ENCODE data around the gene MACROD2. TPM values are rescaled to one million over a fixed set of nuclear protein-coding genes. Genes with fewer than 3 reads are reported as not detected.

The MACROD2 gene
- total RNA-seq, 4 donors from 2014 or later, result 2.1 to 28.1 (median 12.6) TPM

DNA sequence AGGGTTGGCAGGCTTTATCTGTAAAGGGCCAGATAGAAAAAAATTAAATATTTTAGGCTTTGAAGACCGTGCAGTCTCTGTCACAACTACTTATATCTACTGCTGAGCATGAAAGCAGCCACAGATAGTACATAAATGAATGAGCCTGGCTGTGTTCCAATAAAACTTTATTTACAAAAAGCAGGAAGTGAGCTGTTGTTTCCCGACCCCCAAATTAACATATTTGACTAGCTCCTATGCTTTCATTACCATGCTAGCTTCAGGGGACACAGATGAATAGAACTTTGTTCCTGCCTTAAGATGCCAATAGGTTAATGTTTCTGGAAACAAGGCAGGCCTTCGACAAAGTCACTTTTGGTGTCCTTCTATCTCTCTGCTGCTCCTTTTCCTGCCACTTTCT lies 1400.1 kb downstream of the MACROD2 start:
- no peaks in the 10 kb centered on the region for H3K9me3 ChIP-seq
- H3K27me3 ChIP-seq, result no peaks in the 10 kb centered on the region
- no peak for TF ChIP-seq POLR2A (IDR thresholded peaks at IDR 0.05)
- TF ChIP-seq, protein P1, sequence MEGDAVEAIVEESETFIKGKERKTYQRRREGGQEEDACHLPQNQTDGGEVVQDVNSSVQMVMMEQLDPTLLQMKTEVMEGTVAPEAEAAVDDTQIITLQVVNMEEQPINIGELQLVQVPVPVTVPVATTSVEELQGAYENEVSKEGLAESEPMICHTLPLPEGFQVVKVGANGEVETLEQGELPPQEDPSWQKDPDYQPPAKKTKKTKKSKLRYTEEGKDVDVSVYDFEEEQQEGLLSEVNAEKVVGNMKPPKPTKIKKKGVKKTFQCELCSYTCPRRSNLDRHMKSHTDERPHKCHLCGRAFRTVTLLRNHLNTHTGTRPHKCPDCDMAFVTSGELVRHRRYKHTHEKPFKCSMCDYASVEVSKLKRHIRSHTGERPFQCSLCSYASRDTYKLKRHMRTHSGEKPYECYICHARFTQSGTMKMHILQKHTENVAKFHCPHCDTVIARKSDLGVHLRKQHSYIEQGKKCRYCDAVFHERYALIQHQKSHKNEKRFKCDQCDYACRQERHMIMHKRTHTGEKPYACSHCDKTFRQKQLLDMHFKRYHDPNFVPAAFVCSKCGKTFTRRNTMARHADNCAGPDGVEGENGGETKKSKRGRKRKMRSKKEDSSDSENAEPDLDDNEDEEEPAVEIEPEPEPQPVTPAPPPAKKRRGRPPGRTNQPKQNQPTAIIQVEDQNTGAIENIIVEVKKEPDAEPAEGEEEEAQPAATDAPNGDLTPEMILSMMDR (IDR thresholded peaks at IDR 0.05), result no peak
- no peaks in the 10 kb centered on the region for H3K4me1 ChIP-seq
- H3K36me3 ChIP-seq, result no peaks in the 10 kb centered on the region
- intact Hi-C loops (cut with DNase I; ENCODE audit: low total_unique reads), result no loop called here
- no peak overlapping the region for H3K4me3 ChIP-seq
- DNase-seq, result no peak
- H3K27ac ChIP-seq, result no peak overlapping the region

DNA sequence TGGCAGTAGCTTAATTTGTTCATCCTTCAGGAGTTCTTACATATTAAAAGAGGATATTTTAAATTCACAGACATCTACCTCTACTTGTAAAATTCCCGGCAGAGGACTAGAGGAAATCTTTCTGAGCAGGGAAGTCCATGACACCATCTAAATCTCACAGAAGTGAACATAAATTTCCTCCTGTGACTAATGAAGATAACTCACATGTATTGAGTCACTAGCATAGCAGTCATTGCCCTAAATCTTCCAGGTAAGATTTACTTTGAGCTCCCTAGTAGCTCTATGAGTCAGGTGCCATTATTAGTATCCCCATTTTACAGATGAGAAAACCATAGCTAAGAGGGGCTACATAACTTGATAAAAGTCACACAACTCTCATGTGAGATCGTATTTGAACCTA lies 1400.7 kb downstream of the MACROD2 start:
- Histone ChIP-seq H3K9me3 (no peaks in the 10 kb centered on the region), H3K4me3 (no peak overlapping the region), H3K36me3 (no peaks in the 10 kb centered on the region), H3K4me1 (no peaks in the 10 kb centered on the region), H3K27me3 (no peaks in the 10 kb centered on the region), H3K27ac (no peak overlapping the region)
- TF ChIP-seq POLR2A (IDR thresholded peaks at IDR 0.05), result no peak
- TF ChIP-seq, protein P1 (IDR thresholded peaks at IDR 0.05), result no peak
- intact Hi-C loops (cut with DNase I; ENCODE audit: low total_unique reads), result no loop called here
- no peak for DNase-seq

DNA sequence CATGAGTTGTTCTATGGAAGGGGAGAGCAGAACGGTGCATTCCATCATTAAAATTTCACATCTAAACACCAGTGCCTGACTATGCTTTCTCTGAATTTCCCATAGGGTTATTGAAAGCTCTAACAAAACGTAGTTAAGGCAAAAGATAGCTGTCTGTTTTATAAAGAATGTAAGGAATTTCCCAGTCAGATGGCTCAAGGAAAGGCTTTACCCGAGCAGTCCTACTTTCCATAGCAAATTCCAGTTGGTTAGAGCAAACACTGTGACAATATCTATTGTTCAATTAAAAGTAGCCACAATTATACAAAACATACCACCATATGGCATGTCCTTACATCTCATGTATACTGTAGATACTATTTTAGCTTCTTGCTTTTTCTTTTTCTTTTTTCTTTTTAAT lies 1401.6 kb downstream of the MACROD2 start:
- TF ChIP-seq POLR2A (IDR thresholded peaks at IDR 0.05), result no peak
- TF ChIP-seq, protein P1 (IDR thresholded peaks at IDR 0.05), result no peak
- Histone ChIP-seq H3K36me3 (no peaks in the 10 kb centered on the region), H3K27me3 (no peaks in the 10 kb centered on the region), H3K4me3 (no peak overlapping the region), H3K4me1 (no peaks in the 10 kb centered on the region), H3K27ac (no peak overlapping the region), H3K9me3 (no peaks in the 10 kb centered on the region)
- intact Hi-C loops (cut with DNase I; ENCODE audit: low total_unique reads), result no loop called here
- no peak for DNase-seq

DNA sequence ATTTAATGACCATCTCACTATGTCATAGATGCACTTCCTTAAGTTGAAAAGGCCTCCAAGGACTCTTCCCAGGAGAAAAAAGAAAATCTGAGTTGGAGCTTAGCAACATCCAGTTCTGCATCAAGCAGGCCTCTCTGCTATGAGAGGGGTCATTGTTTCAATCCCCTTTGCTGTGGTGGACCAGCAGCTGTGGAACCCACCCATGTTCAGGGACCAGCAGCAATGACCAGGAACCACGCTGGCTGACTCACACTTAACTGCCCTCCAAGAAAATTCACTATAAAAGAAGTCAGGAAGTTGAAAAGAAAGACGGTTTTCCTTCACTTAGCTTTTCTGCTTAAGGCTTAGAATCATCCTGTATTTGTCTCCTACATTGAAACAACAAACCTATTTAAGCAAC lies 1404.5 kb downstream of the MACROD2 start:
- Histone ChIP-seq H3K27me3 (no peaks in the 10 kb centered on the region), H3K4me3 (no peak overlapping the region), H3K27ac (no peak overlapping the region), H3K9me3 (no peaks in the 10 kb centered on the region), H3K36me3 (no peaks in the 10 kb centered on the region), H3K4me1 (no peaks in the 10 kb centered on the region)
- intact Hi-C loops (cut with DNase I; ENCODE audit: low total_unique reads), result no loop called here
- TF ChIP-seq, protein P1 (IDR thresholded peaks at IDR 0.05), result no peak
- no peak for TF ChIP-seq POLR2A (IDR thresholded peaks at IDR 0.05)
- DNase-seq, result no peak

DNA sequence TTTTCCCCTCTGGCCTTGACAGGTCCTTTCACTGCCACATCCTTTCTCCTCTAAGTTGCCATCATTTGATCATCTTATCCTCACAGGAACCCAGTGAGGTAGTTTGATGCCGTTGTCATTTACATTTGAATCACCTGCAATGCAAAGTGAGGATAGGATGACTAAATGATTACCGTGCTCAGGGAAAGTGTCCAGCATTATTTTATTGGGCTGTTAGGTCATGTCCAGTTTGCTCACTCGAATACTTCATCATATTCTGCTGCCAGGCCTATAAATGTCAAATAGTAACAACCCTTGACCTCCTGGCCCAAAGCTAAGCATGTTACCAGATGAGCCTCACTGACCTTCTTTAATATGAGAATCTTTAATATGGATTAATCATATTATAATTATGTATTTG lies 1410.8 kb downstream of the MACROD2 start:
- H3K36me3 ChIP-seq, result no peaks in the 10 kb centered on the region
- H3K9me3 ChIP-seq, result no peaks in the 10 kb centered on the region
- DNase-seq, result no peak
- TF ChIP-seq POLR2A (IDR thresholded peaks at IDR 0.05), result no peak
- TF ChIP-seq, protein P1 (IDR thresholded peaks at IDR 0.05), result no peak
- no peak overlapping the region for H3K4me3 ChIP-seq
- no peaks in the 10 kb centered on the region for H3K27me3 ChIP-seq
- H3K4me1 ChIP-seq, result no peaks in the 10 kb centered on the region
- intact Hi-C loops (cut with DNase I; ENCODE audit: low total_unique reads), result no loop called here
- H3K27ac ChIP-seq, result no peak overlapping the region

All from uterus (tissue), 4 donors.